ENCODE results near the gene NETO2. TPM values are rescaled to one million over a fixed set of nuclear protein-coding genes. Genes with fewer than 3 reads are reported as not detected.
A peak's percentile ranks its signal among the peaks of the same experiment; 100 is the strongest.
"Not testable (repeated sequence)": the region's sequence is repeated elsewhere in the genome, so short reads cannot be mapped to it uniquely, and the experiment has no call there.

NETO2 gene
- total RNA-seq = 6.3 and 6.8 TPM in 2 replicates
- 0.77 TPM for polyA plus RNA-seq (2012)

- DNase-seq (ENCODE audit: low read depth) = peak; percentile 59
These were observed at the start of gene NETO2 for GRCh38 chr16:47143677-47144558. NETO2 (minus strand) TSS chr16:47143945; CDS start chr16:47143612, 333 bp downstream.

DNA sequence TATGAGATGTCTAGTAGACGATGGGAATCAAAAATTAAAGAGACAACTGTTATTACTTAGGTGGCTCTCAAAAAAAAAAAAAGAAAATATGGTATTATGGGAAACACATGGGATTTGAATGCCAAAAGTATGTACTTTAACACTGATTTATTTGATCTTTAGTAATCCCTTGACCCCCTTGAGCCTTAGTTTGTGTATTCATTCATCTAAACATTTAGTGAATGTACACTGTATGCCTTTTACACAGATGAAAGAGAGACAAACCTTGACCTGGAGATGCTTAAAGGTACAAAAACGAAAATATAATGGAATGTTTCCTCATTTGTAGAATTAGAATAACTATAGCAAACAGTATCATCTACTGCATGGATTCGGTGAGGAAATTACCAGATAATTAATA is 38.6 kb upstream of the NETO2 start:
- DNase-seq (ENCODE audit: low read depth) = no peak

DNA sequence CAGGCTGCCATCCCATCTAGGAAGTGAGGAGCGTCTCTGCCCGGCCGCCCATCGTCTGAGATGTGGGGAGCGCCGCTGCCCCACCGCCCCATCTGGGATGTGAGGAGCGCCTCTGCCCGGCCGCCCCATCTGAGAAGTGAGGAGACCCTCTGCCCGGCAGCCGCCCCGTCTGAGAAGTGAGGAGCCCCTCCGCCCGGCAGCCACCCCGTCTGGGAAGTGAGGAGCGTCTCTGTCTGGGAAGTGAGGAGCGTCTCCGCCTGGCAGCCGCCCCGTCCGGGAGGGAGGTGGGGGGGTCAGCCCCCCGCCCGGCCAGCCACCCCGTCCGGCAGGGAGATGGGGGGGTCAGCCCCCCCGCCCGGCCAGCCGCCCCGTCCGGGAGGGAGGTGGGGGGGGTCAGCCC is 37.3 kb upstream of the NETO2 start:
- DNase-seq (ENCODE audit: low read depth) = not testable (repeated sequence)

- no peak for DNase-seq (ENCODE audit: low read depth)
These were observed 36.3 kb upstream of the NETO2 start for GRCh38 chr16:47180073-47180472.

DNA sequence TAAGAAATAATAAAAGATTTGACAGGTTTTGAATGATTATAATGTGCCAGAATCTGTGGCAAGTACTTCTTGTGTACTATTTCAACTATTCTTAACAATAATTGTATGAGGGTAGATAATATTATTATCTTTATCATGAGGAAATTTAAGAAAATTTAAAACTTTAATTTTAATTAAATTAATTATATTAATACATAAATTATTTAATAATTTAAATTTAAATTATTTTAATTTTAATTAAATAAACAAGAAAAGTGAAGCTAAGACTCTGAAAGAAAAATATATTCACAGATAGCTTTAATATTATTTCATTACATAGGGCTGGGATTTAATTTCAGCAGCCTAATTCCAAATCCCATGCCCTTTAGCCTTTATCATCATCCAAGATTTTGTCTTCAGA is 31.4 kb upstream of the NETO2 start:
- no peak for DNase-seq (ENCODE audit: low read depth)

- peak; percentile 5 for DNase-seq (ENCODE audit: low read depth)
These were observed 19.1 kb upstream of the NETO2 start for GRCh38 chr16:47162670-47163420.

DNA sequence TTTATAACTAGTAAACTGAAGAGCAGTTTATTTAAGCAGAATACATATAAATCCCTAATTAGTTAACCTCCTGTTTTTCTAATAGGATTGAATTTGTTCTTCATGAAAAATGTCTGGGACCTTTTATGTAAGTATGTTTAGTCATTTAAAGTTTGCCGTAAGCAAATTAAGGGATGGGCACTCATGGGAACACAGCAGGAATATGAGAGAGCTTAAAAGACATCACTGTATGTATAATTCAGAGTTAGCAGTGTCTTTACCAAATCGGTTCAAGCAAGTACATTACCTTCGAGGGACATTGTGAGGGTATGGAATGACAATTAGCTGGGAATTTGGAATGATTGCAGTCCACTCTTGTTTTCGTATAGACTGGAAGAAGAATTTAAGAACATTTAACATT is 17.7 kb upstream of the NETO2 start:
- DNase-seq (ENCODE audit: low read depth) = no peak

- DNase-seq (ENCODE audit: low read depth) = no peak
These were observed 16.7 kb upstream of the NETO2 start for GRCh38 chr16:47160422-47160821.

- no peak for DNase-seq (ENCODE audit: low read depth)
These were observed 15.2 kb upstream of the NETO2 start for GRCh38 chr16:47158992-47159391.

DNA sequence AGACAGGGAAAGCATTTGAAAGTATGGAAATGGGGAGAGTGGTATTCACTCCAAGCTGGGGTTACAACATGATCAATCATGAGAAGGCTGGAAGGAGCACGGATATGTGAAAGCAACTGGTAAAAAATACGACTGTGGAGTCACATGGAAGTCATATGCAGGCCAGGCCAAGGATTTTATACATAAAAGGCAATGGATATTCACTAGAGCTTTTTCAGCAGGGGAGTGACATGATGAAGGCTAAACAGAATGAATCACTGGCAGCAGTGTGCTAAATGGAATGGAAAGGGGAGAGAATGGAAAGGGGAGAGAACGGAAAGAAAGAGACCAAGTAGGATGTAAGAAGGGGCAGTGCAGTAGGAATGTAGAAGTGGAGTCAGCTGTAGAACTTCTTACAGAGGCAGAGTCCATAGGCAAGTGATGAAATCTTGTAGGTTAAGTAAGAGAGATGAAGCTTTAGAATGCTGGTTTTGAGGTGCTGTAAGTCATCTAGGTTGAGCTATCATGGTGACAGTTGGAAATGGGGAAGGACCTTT is 13.0 kb upstream of the NETO2 start:
- DNase-seq (ENCODE audit: low read depth) = no peak

GRCh38 chr16:47152501-47152900 is 8.8 kb upstream of the NETO2 start:
- not testable (repeated sequence) for DNase-seq (ENCODE audit: low read depth)

DNA sequence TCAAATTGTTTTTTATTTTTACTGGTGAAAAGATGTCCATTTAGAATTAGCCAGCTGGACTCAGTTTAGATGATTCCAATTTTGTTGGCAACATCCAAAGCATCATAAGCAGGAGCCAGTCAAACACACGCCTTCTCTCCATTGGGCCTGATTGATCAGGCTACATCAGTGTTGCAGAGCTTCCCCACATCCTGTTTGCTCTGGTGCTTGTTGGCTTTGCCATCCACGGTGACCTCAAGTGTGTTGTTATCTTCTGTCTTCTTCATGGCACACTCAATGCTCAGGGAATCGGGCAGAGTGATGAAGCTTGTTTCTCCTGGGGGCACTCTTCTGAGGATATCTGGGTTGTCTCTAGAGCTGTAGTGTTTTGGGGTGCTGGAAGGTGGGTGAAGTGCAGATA is 6.3 kb upstream of the NETO2 start:
- no peak for DNase-seq (ENCODE audit: low read depth)

GRCh38 chr16:47144559-47144877 is 773 bp upstream of the NETO2 start:
- no peak for DNase-seq (ENCODE audit: low read depth)

DNA sequence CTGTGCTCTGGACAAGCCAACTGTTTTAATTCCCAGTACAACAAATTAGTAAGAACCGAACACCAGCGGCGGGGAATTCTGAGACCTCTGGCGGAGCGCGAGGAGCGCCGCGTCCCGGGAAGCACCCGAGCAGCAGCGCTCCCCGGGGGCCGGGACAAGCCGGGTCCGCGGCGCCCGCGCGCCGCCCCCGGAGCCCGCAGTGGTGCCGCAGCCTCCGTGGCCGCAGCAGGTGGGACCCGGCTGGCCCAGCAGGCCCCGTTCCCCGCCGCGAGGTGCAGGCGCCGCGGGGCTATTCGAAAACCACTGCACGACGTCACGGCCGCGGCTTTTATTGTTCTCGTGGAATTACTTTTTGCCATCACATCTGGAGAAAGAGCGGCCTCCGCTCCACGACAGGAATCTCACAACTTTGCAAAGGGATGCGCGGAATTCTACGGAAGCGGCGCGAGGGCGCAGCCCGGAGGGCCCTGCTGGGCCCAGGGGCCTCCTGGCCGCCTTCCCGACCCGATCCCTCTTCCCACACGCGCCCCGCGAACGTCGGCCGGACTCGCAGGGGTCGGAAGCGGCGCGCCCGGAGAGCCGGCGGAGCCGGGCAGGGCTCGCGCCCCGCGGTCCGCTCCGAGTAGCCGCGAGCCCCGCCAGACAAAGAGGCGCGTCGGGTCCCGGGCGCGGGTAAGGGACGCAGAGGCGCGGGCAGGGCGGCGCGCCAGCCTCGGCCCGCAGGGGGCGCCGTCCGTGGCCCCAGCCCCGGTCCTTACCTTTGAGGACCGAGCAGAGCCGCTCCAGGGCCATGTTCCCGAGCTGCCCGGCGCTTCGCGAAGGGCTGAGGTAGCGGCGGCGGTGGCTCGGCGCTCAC is 696 bp downstream of the NETO2 start:
- peak; percentile 59 for DNase-seq (ENCODE audit: low read depth)

DNA sequence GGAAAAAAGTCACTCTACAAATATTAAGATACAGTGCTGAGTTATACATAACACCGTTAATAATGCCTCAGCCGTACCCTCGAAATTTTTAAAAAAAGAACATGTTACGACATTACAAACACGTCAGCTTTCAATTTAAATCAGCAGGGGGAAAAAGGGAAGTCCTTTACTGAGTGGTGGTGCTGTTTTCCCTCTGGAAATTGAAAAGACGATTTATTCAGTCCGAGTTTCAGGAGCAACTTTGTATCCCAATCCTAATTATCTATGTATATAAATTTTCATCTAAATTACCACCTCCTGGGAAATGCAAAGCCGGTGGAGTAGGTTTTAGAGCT is 1.3 kb downstream of the NETO2 start:
- no peak for DNase-seq (ENCODE audit: low read depth)

GRCh38 chr16:47141773-47142485 is 1.8 kb downstream of the NETO2 start:
- peak; percentile 87 for DNase-seq (ENCODE audit: low read depth)

GRCh38 chr16:47140686-47141085 is 3.1 kb downstream of the NETO2 start:
- DNase-seq (ENCODE audit: low read depth) = no peak

DNA sequence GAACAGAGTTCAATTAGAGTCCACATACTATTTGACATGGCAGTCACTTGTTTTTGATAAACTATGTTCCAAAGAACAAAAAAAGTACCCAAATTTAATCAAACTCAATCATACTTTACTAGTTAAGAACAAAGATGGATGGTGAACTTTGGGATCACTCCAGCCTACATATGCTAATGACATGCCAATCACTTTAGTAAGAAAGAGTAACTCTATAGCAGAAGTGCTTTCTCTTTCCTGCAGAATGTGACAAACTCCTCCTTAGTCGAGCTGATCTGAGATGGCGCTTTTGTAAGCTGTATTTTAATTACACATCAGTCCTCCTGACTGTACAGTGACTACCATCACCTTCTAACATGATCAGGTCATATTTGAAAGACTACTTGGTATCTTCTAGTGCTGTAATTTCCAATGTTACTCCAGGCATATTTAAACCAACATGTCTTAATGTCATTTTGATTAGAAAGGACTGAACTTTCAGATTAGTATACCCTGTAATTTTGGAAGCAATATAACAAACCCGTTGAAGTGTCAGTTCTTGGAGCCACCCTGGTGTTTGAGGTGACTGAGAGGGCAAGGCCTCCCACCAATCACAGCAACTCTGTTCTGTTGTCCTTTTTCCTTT is 4.1 kb downstream of the NETO2 start:
- DNase-seq (ENCODE audit: low read depth) = no peak

GRCh38 chr16:47137925-47138324 is 5.8 kb downstream of the NETO2 start:
- DNase-seq (ENCODE audit: low read depth) = not testable (repeated sequence)

DNA sequence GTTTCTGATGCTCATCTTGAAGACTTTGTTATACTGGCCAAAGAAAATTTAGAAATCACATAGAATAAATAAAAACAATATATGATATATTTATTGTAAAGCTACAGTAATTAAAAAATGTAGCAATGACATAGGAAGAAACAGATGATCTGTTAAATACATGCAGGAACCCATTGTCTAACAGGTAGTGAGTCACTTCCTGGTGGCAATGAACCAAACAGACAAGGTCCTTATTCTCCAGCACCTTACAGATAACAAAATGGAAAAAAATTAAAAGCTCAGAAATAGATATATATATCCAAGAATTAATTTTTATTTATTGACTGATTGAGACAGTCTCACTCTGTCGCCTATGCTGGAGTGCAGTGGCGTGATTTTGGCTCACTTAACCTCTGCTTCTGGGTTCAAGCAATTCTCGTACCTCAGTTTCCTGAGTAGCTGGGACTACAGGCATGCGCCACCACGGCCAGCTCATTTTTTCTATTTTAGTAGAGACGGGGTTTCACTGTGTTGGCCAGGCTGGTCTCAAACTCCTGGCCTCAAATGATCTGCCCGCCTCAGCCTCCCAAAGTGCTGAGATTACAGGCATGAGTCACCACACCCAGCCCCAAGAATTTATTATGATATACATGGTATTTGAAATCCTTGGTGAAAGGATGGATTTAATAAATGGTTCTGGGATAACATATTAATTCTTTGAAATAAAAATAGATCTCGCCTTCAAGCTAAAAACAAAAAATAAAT is 7.5 kb downstream of the NETO2 start:
- DNase-seq (ENCODE audit: low read depth) = no peak

Data from myocyte (in vitro differentiated cells).